Body of pancreas (tissue), 4 donors: Measurements from ENCODE around the gene CLTC.

Source experiments
- POLR2A ChIP-seq, 3 donors: fragments of 450-650 bp; IDR thresholded peaks; one replicate each; pipeline ENCODE4 v1.6.1; 2016; ENCODE audit warnings: antibody characterized with exemption in 3 of 3, mild to moderate bottlenecking in 2 of 3
- TF ChIP-seq, protein P1 (sequence below), 7 experiments: fragments of 450-650 bp in 4 of 7; fragments of 200-600 bp in 3 of 7; sonication (generic) in 3 of 7; IDR thresholded peaks; one replicate each; pipeline ENCODE4 v1.5.1; 2016 to 2019; ENCODE audit warnings: antibody characterized with exemption in 7 of 7

DNA sequence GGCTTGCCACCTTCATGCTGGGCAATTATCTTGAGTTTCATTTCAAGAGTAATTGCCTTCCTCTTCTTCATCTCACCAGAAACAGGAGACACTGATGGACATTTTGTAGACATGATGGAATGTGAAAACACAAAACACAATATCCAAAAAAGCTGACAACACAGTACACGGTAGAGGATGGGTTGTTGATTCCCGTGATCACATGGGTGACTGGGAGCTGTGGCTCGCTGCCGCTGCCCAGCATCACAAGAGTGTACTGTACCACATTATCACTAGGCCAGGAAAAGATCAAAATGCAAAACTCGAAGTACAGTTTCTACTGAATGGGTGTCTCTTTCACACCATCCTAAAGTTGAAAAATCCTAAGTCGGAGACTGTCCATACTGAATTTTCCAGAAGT, 80.1 kb downstream of the CLTC start:
- TF ChIP-seq, protein P1, sequence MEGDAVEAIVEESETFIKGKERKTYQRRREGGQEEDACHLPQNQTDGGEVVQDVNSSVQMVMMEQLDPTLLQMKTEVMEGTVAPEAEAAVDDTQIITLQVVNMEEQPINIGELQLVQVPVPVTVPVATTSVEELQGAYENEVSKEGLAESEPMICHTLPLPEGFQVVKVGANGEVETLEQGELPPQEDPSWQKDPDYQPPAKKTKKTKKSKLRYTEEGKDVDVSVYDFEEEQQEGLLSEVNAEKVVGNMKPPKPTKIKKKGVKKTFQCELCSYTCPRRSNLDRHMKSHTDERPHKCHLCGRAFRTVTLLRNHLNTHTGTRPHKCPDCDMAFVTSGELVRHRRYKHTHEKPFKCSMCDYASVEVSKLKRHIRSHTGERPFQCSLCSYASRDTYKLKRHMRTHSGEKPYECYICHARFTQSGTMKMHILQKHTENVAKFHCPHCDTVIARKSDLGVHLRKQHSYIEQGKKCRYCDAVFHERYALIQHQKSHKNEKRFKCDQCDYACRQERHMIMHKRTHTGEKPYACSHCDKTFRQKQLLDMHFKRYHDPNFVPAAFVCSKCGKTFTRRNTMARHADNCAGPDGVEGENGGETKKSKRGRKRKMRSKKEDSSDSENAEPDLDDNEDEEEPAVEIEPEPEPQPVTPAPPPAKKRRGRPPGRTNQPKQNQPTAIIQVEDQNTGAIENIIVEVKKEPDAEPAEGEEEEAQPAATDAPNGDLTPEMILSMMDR (IDR thresholded peaks at IDR 0.05), result no peak
- no peak for TF ChIP-seq POLR2A (IDR thresholded peaks at IDR 0.05)
